HepG2 (cell line): ENCODE results near the gene C10orf71.

ENCODE experiments used
- EP300 ChIP-seq, 3 experiments: sonication (generic) in 1 of 3; formaldehyde crosslinking in 1 of 3; IDR thresholded peaks; 2 replicates each; pipeline versions ENCODE4 v1.5.1 to v1.6.1; 2011 to 2020; ENCODE audit warnings: low read depth in 2 of 3, low read length in 2 of 3, borderline replicate concordance in 1 of 3, improper control_type of control experiment in 1 of 3, mild to moderate bottlenecking in 1 of 3, missing genetic modification reagents in 1 of 3, moderate library complexity in 1 of 3
- ESRRA ChIP-seq: sonication (generic); formaldehyde crosslinking; IDR thresholded peaks from 2 replicates; pipeline ENCODE4 v1.5.1; 2020; ENCODE audit warnings: mild to moderate bottlenecking, low read depth, missing genetic modification reagents
- FOXM1 ChIP-seq: sonication (generic); formaldehyde crosslinking; IDR thresholded peaks from 2 replicates; pipeline ENCODE4 v1.5.0; 2020; ENCODE audit warnings: missing genetic modification reagents
- PITX1 ChIP-seq: sonication (generic); formaldehyde crosslinking; IDR thresholded peaks from 2 replicates; pipeline ENCODE4 v1.5.1; 2020; ENCODE audit warnings: mild to moderate bottlenecking, missing genetic modification reagents
- RAD21 ChIP-seq: fragments of 450-650 bp; formaldehyde crosslinking; IDR thresholded peaks from 2 replicates; pipeline ENCODE4 v1.5.0; 2020; ENCODE audit warnings: mild to moderate bottlenecking
- SKI ChIP-seq: fragments of 450-650 bp; IDR thresholded peaks from one replicate; pipeline ENCODE4 v1.6.1; 2018; ENCODE audit warnings: mild to moderate bottlenecking; ENCODE audit not compliant: partially characterized antibody
- XBP1 ChIP-seq: sonication (generic); formaldehyde crosslinking; IDR thresholded peaks from 2 replicates; pipeline ENCODE4 v1.5.0; 2020; ENCODE audit warnings: missing genetic modification reagents
- TF ChIP-seq, protein P1 (sequence below): sonication (generic); formaldehyde crosslinking; IDR thresholded peaks from 2 replicates; pipeline ENCODE4 v1.5.0; 2020; ENCODE audit warnings: mild to moderate bottlenecking, missing genetic modification reagents, moderate library complexity
- TF ChIP-seq, protein P2 (sequence below): IDR thresholded peaks from 2 replicates; pipeline ENCODE4 v1.6.1; 2012; ENCODE audit warnings: inconsistent platforms

GRCh38 chr10:49321021-49321420 lies 22.1 kb downstream of the C10orf71 start:
- TF ChIP-seq RAD21 (CRISPR knock-in tag) = no peak
- TF ChIP-seq XBP1 (CRISPR knock-in tag) = no peak
- no peak for TF ChIP-seq FOXM1 (CRISPR knock-in tag)
- TF ChIP-seq, protein P1, sequence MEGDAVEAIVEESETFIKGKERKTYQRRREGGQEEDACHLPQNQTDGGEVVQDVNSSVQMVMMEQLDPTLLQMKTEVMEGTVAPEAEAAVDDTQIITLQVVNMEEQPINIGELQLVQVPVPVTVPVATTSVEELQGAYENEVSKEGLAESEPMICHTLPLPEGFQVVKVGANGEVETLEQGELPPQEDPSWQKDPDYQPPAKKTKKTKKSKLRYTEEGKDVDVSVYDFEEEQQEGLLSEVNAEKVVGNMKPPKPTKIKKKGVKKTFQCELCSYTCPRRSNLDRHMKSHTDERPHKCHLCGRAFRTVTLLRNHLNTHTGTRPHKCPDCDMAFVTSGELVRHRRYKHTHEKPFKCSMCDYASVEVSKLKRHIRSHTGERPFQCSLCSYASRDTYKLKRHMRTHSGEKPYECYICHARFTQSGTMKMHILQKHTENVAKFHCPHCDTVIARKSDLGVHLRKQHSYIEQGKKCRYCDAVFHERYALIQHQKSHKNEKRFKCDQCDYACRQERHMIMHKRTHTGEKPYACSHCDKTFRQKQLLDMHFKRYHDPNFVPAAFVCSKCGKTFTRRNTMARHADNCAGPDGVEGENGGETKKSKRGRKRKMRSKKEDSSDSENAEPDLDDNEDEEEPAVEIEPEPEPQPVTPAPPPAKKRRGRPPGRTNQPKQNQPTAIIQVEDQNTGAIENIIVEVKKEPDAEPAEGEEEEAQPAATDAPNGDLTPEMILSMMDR = no peak
- TF ChIP-seq ESRRA = no peak
- TF ChIP-seq SKI = no peak
- TF ChIP-seq EP300 (IDR thresholded peaks at IDR 0.05; ENCODE audit: low read depth in 2 of 2, low read length in 2 of 2) = no peak
- no peak for TF ChIP-seq EP300 (CRISPR knock-in tag; IDR thresholded peaks at IDR 0.05; ENCODE audit: borderline replicate concordance)
- TF ChIP-seq, protein P2, sequence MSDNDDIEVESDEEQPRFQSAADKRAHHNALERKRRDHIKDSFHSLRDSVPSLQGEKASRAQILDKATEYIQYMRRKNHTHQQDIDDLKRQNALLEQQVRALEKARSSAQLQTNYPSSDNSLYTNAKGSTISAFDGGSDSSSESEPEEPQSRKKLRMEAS = no peak
- no peak for TF ChIP-seq PITX1 (CRISPR knock-in tag)
